ENCODE data around the gene ADARB1. TPM values are rescaled to one million over a fixed set of nuclear protein-coding genes. Genes with fewer than 3 reads are reported as not detected.
A peak's percentile ranks its signal among the peaks of the same experiment; 100 is the strongest.

The ADARB1 gene
- total and polyA plus RNA-seq, 12 donors, result 7.2 to 21.6 (median 16.1) TPM

DNA sequence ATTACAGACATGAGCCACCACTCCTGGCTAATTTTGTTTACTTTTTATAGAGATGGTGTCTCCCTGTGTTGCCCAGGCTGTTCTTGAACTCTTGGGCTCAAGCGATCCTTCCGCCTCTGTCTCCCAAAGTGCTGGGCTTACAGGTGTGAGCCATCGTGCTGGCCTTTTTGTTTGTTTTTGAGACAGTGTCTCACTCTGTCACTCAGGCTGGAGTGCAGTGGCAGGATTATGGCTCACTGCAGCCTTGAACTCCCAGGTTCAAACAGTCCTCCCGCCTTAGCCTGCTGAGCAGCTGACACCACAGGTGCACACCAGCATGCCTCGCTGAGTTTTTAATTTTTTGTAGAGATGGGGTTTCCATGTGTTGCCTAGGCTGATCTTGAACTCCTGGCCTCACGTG lies 49.1 kb downstream of the ADARB1 start:
- H3K4me3 ChIP-seq, result no peak overlapping the region
- no peak for DNase-seq
- WGBS, 4 donors, result 77 to 88% (median 85%) methylated on average over 6 of the region's 6 CpGs
- H3K36me3 ChIP-seq (replicated peaks in 1 of 2), result no peaks in the 10 kb centered on the region
- intact Hi-C loops (cut with DNase I), result no loop called here
- peaks cover 0 to 11% of the 10 kb centered on the region in 2 donors for H3K4me1 ChIP-seq (replicated peaks in 1 of 2)
- H3K27ac ChIP-seq, result no peak overlapping the region
- no peaks in the 10 kb centered on the region for H3K9me3 ChIP-seq (replicated peaks in 1 of 3)
- TF ChIP-seq, protein P1, sequence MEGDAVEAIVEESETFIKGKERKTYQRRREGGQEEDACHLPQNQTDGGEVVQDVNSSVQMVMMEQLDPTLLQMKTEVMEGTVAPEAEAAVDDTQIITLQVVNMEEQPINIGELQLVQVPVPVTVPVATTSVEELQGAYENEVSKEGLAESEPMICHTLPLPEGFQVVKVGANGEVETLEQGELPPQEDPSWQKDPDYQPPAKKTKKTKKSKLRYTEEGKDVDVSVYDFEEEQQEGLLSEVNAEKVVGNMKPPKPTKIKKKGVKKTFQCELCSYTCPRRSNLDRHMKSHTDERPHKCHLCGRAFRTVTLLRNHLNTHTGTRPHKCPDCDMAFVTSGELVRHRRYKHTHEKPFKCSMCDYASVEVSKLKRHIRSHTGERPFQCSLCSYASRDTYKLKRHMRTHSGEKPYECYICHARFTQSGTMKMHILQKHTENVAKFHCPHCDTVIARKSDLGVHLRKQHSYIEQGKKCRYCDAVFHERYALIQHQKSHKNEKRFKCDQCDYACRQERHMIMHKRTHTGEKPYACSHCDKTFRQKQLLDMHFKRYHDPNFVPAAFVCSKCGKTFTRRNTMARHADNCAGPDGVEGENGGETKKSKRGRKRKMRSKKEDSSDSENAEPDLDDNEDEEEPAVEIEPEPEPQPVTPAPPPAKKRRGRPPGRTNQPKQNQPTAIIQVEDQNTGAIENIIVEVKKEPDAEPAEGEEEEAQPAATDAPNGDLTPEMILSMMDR (IDR thresholded peaks at IDR 0.05), result no peak
- TF ChIP-seq POLR2A (IDR thresholded peaks at IDR 0.05), result no peak
- H3K27me3 ChIP-seq, result no peaks in the 10 kb centered on the region

DNA sequence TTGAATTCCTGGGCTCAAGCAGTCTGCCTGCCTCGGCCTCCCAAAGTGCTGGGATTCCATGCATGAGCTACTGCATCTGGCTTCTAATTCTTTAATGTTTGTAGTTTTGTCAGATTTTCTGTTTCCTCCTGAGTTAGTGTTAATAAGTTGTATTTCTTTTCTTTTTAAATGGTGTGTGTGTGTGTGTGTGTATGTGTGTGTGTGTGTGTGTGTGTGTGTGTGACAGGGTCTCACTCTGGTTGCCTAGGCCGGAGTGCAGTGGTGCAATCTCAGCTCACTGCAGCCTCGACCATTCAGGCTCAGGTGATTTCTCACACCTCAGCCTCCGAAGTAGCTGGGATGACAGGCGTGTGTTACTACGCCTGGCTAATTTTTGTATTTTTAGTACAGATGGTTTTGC lies 50.2 kb downstream of the ADARB1 start:
- Histone ChIP-seq H3K36me3 (replicated peaks in 1 of 2) (no peaks in the 10 kb centered on the region), H3K9me3 (replicated peaks in 1 of 3) (no peaks in the 10 kb centered on the region), H3K27ac (no peak overlapping the region), H3K27me3 (no peaks in the 10 kb centered on the region), H3K4me3 (no peak overlapping the region), H3K4me1 (replicated peaks in 1 of 2) (peaks cover 6 to 22% of the 10 kb centered on the region in 2 donors)
- DNase-seq, result no peak
- intact Hi-C loops (cut with DNase I), result no loop called here
- 88 to 97% (median 95%) methylated on average over 6 of the region's 6 CpGs for WGBS, 4 donors
- no peak for TF ChIP-seq POLR2A (IDR thresholded peaks at IDR 0.05)
- TF ChIP-seq, protein P1 (IDR thresholded peaks at IDR 0.05), result no peak

DNA sequence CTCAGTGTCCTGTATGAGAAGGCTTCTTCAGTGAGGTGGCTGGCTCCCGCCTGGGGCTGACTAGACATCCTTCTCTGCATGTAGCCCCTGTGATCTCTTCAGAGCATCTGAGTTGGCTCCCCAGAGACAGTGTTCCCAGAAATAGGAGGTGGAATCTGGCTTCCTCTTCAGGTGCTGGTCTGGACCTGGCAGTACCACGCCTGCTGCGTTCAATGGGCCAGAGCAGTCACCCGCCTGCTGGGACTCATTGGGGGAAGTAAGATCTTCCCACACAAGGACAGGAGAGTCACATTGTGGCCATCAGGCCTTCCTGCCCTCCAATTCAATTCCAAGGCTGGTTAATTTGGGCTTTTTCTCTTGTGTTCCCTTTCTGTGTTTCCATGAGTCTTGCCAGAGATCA lies 51.0 kb downstream of the ADARB1 start:
- Histone ChIP-seq H3K27ac (no peak overlapping the region), H3K27me3 (no peaks in the 10 kb centered on the region), H3K4me3 (no peak overlapping the region), H3K4me1 (replicated peaks in 1 of 2) (peaks cover 12 to 28% of the 10 kb centered on the region in 2 donors), H3K36me3 (replicated peaks in 1 of 2) (no peaks in the 10 kb centered on the region), H3K9me3 (replicated peaks in 1 of 3) (no peaks in the 10 kb centered on the region)
- DNase-seq, result no peak
- TF ChIP-seq, protein P1 (IDR thresholded peaks at IDR 0.05), result no peak
- no peak for TF ChIP-seq POLR2A (IDR thresholded peaks at IDR 0.05)
- intact Hi-C loops (cut with DNase I), result loop anchor here in 1 of 2 donors (5.0 kb wide), 1 partner anchor 173 kb away; no protein-coding TSS in a partner anchor
- 78 to 93% (median 91%) methylated on average over 3 to 4 of the region's 4 CpGs for WGBS, 4 donors

DNA sequence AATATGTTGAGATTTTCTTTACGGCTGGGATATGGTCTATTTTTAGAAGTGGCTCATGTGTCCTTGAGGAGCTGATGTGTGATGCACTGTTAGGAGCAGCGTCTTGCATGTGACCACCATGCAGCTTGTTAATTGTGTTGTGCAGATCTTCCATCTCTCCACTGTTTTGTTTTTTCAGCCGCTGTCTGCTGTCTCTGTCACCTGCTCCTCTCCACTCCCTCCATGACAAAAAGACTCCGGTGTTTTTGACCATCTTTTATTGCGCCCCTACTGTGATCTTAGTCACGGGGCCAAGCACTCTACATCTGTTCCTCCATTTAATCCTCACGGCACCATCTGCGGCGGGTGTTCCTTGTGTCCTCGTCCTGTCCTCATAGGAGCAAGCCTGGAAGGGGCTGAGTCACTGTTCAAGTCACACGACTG lies 51.8 kb downstream of the ADARB1 start:
- peaks cover 20 to 36% of the 10 kb centered on the region in 2 donors for H3K4me1 ChIP-seq (replicated peaks in 1 of 2)

More for the DNA sequence above, 51.8 kb downstream of the ADARB1 start:
- Histone ChIP-seq H3K27me3 (no peaks in the 10 kb centered on the region), H3K27ac (no peak overlapping the region), H3K36me3 (replicated peaks in 1 of 2) (no peaks in the 10 kb centered on the region), H3K9me3 (replicated peaks in 1 of 3) (no peaks in the 10 kb centered on the region), H3K4me3 (no peak overlapping the region)
- DNase-seq, result peak in 1 of 7 donors; percentile 18
- WGBS, 4 donors, result 61 to 71% (median 62%) methylated on average over 11 of the region's 11 CpGs
- TF ChIP-seq, protein P1 (IDR thresholded peaks at IDR 0.05), result no peak
- TF ChIP-seq POLR2A (IDR thresholded peaks at IDR 0.05), result no peak
- intact Hi-C loops (cut with DNase I), result loop anchor here in 1 of 2 donors (5.0 kb wide), 1 partner anchor 174 kb away; no protein-coding TSS in a partner anchor
